Right lobe of liver (tissue), 4 donors: Measurements from ENCODE around the gene CTIF.

Experiments used
- CTCF ChIP-seq, 4 donors: fragments of 200-600 bp in 3 of 4; fragments of 450-650 bp in 1 of 4; IDR thresholded peaks; one replicate each; pipeline versions ENCODE4 v1.5.1 to v1.8.0; 2016 to 2022; ENCODE audit warnings: antibody characterized with exemption in 4 of 4, mild to moderate bottlenecking in 2 of 4
- POLR2A ChIP-seq: fragments of 450-650 bp; IDR thresholded peaks from one replicate; pipeline ENCODE4 v1.6.1; 2017; ENCODE audit warnings: antibody characterized with exemption, mild to moderate bottlenecking
- donor health status: DM: no; HTN: no; CAD: no.
- donor health status: DM: no; HTN: no; CAD: no.
- donor health status: DM: no; HTN: yes; CAD: no.

GRCh38 chr18:48569139-48569914, 30.5 kb downstream of the CTIF start:
- no peak for TF ChIP-seq CTCF (IDR thresholded peaks at IDR 0.05)
- TF ChIP-seq POLR2A = no peak
